H9 (cell line): ENCODE data around the gene JKAMP. TPM values are rescaled to one million over a fixed set of nuclear protein-coding genes. Genes with fewer than 3 reads are reported as not detected.

ENCODE experiments used
- DNase-seq: peaks from one replicate; pipeline ENCODE4 v3.0.0-alpha.2; 2017
- H2AFZ ChIP-seq: one replicate; pipeline ENCODE4 v1.6.1; 2013; ENCODE audit warnings: mild to moderate bottlenecking, low read length, control low read depth, moderate library complexity
- H2AK5ac ChIP-seq: 2 replicates; pipeline ENCODE4 v1.6.1; 2013; ENCODE audit warnings: low read length, control low read depth, mixed read lengths; ENCODE audit not compliant: insufficient read length
- H2BK120ac ChIP-seq: one replicate; pipeline ENCODE4 v1.6.1; 2013; ENCODE audit warnings: low read depth, mild to moderate bottlenecking, low read length, control low read depth, inconsistent platforms; ENCODE audit not compliant: poor library complexity, severe bottlenecking
- H2BK12ac ChIP-seq: 2 replicates; pipeline ENCODE4 v1.6.1; 2013; ENCODE audit warnings: low read length, control low read depth, mixed read lengths, low read depth; ENCODE audit not compliant: insufficient read length
- H2BK15ac ChIP-seq: 2 replicates; pipeline ENCODE4 v1.6.1; 2013; ENCODE audit warnings: low read depth, low read length, control low read depth
- H2BK20ac ChIP-seq: one replicate; pipeline ENCODE4 v1.6.1; 2013; ENCODE audit warnings: low read depth, mild to moderate bottlenecking, low read length, control low read depth, inconsistent platforms; ENCODE audit not compliant: poor library complexity, severe bottlenecking
- H2BK5ac ChIP-seq: 2 replicates; pipeline ENCODE4 v1.6.1; 2013; ENCODE audit warnings: low read length, control low read depth, mixed read lengths; ENCODE audit not compliant: insufficient read length
- H3K14ac ChIP-seq: 2 replicates; pipeline ENCODE4 v1.6.1; 2013; ENCODE audit warnings: low read length, control low read depth; ENCODE audit not compliant: insufficient read depth
- H3K18ac ChIP-seq: 2 replicates; pipeline ENCODE4 v1.6.1; 2013; ENCODE audit warnings: low read depth, mild to moderate bottlenecking, mixed read lengths, low read length, control low read depth; ENCODE audit not compliant: insufficient read length
- H3K23ac ChIP-seq: 2 replicates; pipeline ENCODE4 v1.6.1; 2013; ENCODE audit warnings: low read length, control low read depth, mixed read lengths, low read depth; ENCODE audit not compliant: insufficient read length
- H3K23me2 ChIP-seq: 2 replicates; pipeline ENCODE4 v1.6.1; 2013; ENCODE audit warnings: low read depth, mild to moderate bottlenecking, mixed read lengths, low read length, control low read depth; ENCODE audit not compliant: insufficient read length, poor library complexity, severe bottlenecking
- H3K27ac ChIP-seq: 2 replicates; pipeline ENCODE4 v1.5.1; 2013; ENCODE audit warnings: low read length, control low read depth, mixed read lengths, low read depth; ENCODE audit not compliant: insufficient read length
- H3K27me3 ChIP-seq: 2 replicates; pipeline ENCODE4 v1.6.1; 2013; ENCODE audit warnings: low read length, control low read depth, inconsistent platforms; ENCODE audit not compliant: insufficient read depth
- H3K4ac ChIP-seq: 2 replicates; pipeline ENCODE4 v1.6.1; 2013; ENCODE audit warnings: low read depth, mild to moderate bottlenecking, control low read depth, inconsistent platforms, low read length, moderate library complexity
- H3K4me1 ChIP-seq: 2 replicates; pipeline ENCODE4 v1.6.1; 2013; ENCODE audit warnings: low read length, control low read depth, inconsistent platforms; ENCODE audit not compliant: insufficient read depth
- H3K4me2 ChIP-seq: 2 replicates; pipeline ENCODE4 v1.6.1; 2013; ENCODE audit warnings: low read length, control low read depth, mixed read lengths; ENCODE audit not compliant: insufficient read length, insufficient read depth
- H3K56ac ChIP-seq: 2 replicates; pipeline ENCODE4 v1.6.1; 2013; ENCODE audit warnings: low read depth, mild to moderate bottlenecking, mixed read lengths, low read length, control low read depth; ENCODE audit not compliant: insufficient read length
- H3K79me1 ChIP-seq: 2 replicates; pipeline ENCODE4 v1.6.1; 2013; ENCODE audit warnings: low read depth, mild to moderate bottlenecking, moderate library complexity, low read length, control low read depth, inconsistent platforms; ENCODE audit not compliant: insufficient read depth, poor library complexity, severe bottlenecking
- H3K79me2 ChIP-seq: 2 replicates; pipeline ENCODE4 v1.6.1; 2013; ENCODE audit warnings: low read length, control low read depth, inconsistent platforms; ENCODE audit not compliant: insufficient read depth
- H3K9ac ChIP-seq: 2 replicates; pipeline ENCODE4 v1.6.1; 2013; ENCODE audit warnings: low read length, control low read depth, mixed read lengths; ENCODE audit not compliant: insufficient read length; ENCODE audit errors: extremely low read depth
- H3K9me3 ChIP-seq: one replicate; pipeline ENCODE4 v1.6.1; 2013; ENCODE audit warnings: low read depth, low read length, inconsistent platforms; ENCODE audit not compliant: control insufficient read depth
- H3T11ph ChIP-seq: one replicate; pipeline ENCODE4 v1.6.1; 2013; ENCODE audit warnings: mild to moderate bottlenecking, low read length, control low read depth, inconsistent platforms
- H4K20me1 ChIP-seq: one replicate; pipeline ENCODE4 v1.6.1; 2013; ENCODE audit not compliant: control insufficient read depth, insufficient read length, insufficient read depth
- H4K5ac ChIP-seq: 2 replicates; pipeline ENCODE4 v1.6.1; 2013; ENCODE audit warnings: low read depth, mild to moderate bottlenecking, mixed read lengths, low read length, control low read depth; ENCODE audit not compliant: insufficient read length
- H4K8ac ChIP-seq: replicated peaks from 2 replicates; pipeline ENCODE4 v1.6.1; 2013; ENCODE audit warnings: low read length, control low read depth, mixed read lengths, low read depth; ENCODE audit not compliant: insufficient read length
- H4K91ac ChIP-seq: 2 replicates; pipeline ENCODE4 v1.6.1; 2013; ENCODE audit warnings: low read depth, mild to moderate bottlenecking, moderate library complexity, mixed read lengths, low read length, control low read depth; ENCODE audit not compliant: insufficient read length
- H3K27ac Mint-ChIP-seq, 3 experiments: 2 replicates in 2 of 3; 3 replicates in 1 of 3; pipeline ENCODE4 v1.8.0; 2020 to 2021; ENCODE audit warnings: mixed read lengths in 3 of 3, mild to moderate bottlenecking in 1 of 3, moderate library complexity in 1 of 3
- H3K27me3 Mint-ChIP-seq: 2 replicates; pipeline ENCODE4 v1.8.0; 2021; ENCODE audit warnings: low read depth, mild to moderate bottlenecking, moderate library complexity, mixed read lengths
- H3K36me3 Mint-ChIP-seq, 3 experiments: 2 replicates in 2 of 3; 3 replicates in 1 of 3; pipeline ENCODE4 v1.8.0; 2020 to 2021; ENCODE audit warnings: low read depth in 3 of 3, mixed read lengths in 3 of 3; ENCODE audit not compliant: insufficient read depth in 1 of 3
- H3K4me1 Mint-ChIP-seq, 2 experiments: 2 replicates each; pipeline ENCODE4 v1.8.0; 2020; ENCODE audit warnings: mixed read lengths in 2 of 2
- H3K4me3 Mint-ChIP-seq, 2 experiments: 2 replicates in 1 of 2; 3 replicates in 1 of 2; pipeline ENCODE4 v1.8.0; 2020 to 2021; ENCODE audit warnings: mild to moderate bottlenecking in 2 of 2, mixed read lengths in 2 of 2, moderate library complexity in 1 of 2
- H3K9me3 Mint-ChIP-seq, 2 experiments: 2 replicates in 1 of 2; 3 replicates in 1 of 2; pipeline ENCODE4 v1.8.0; 2020; ENCODE audit warnings: mild to moderate bottlenecking in 2 of 2, mixed read lengths in 2 of 2, moderate library complexity in 1 of 2
- CTCF ChIP-seq: fragments of 200-600 bp; sonication (generic); conservative IDR thresholded peaks from 3 replicates; pipeline ENCODE4 v1.8.0; 2021; ENCODE audit warnings: antibody characterized with exemption, mild to moderate bottlenecking
- WGBS: extraction: QIAGEN DNeasy Blood & Tissue Kit; methylation state at CpG from one replicate; pipeline ENCODE4 v1.1.7; 2013; ENCODE audit warnings: missing lambda C conversion rate, low lambda C conversion rate, mixed read lengths; ENCODE audit not compliant: insufficient read length; ENCODE audit errors: extremely low coverage; 5-methylcytosine and 5-hydroxymethylcytosine counted together
- total RNA-seq: library from RNA; stranded (reverse); gene quantifications from 2 replicates; pipeline ENCODE4 v1.2.1, GENCODE V29; 2021

JKAMP gene
- total RNA-seq, 1 experiment from 2014 or later, result 33.8 TPM

GRCh38 chr14:59484639-59485175, 390 bp downstream of the JKAMP start:
- Mint-ChIP-seq H3K4me1 (peaks cover 18 to 20% of the 10 kb centered on the region in 2 experiments), H3K9me3 (no peaks in the 10 kb centered on the region), H3K27ac (peak overlapping the region; percentile 94 to 98 (median 97)), H3K27me3 (no peaks in the 10 kb centered on the region), H3K4me3 (peak overlapping the region; percentile 83 to 97), H3K36me3 (peaks cover 16 to 22% (median 21%) of the 10 kb centered on the region in 3 experiments)
- no peak overlapping the region for H3K23ac ChIP-seq
- H2AK5ac ChIP-seq, result no peak overlapping the region
- no peaks in the 10 kb centered on the region for H4K20me1 ChIP-seq
- no peak overlapping the region for H2BK120ac ChIP-seq
- no peak overlapping the region for H2BK5ac ChIP-seq
- H3K14ac ChIP-seq, result peak overlapping the region; percentile 65; the same call in 1 of the 2 replicates
- H4K5ac ChIP-seq, result no peak overlapping the region
- DNase-seq, result no peak
- no peak overlapping the region for H2BK20ac ChIP-seq
- peaks cover 4% of the 10 kb centered on the region for H3K23me2 ChIP-seq
- no peak overlapping the region for H2BK12ac ChIP-seq
- no peaks in the 10 kb centered on the region for H3K9me3 ChIP-seq
- no peaks in the 10 kb centered on the region for H3K79me1 ChIP-seq
- no peak overlapping the region for H4K91ac ChIP-seq
- peak overlapping the region; percentile 91 for H3K9ac ChIP-seq
- no peak overlapping the region for H3K56ac ChIP-seq
- peak overlapping the region; percentile 95 for H2AFZ ChIP-seq
- no peaks in the 10 kb centered on the region; the same call in 1 of the 2 replicates for H3K27me3 ChIP-seq
- H3K4me1 ChIP-seq, result no peaks in the 10 kb centered on the region
- no peak overlapping the region for H3T11ph ChIP-seq
- no peak overlapping the region for H3K4ac ChIP-seq
- H3K4me2 ChIP-seq, result peak overlapping the region; percentile 85
- H4K8ac ChIP-seq, result no peak overlapping the region
- TF ChIP-seq CTCF, result no peak
- H3K27ac ChIP-seq, result peak overlapping the region; percentile 65
- peak overlapping the region; percentile 41 for H3K18ac ChIP-seq
- peaks cover 2% of the 10 kb centered on the region; the same call in 1 of the 2 replicates for H3K79me2 ChIP-seq
- whole genome bisulfite sequencing, result no CpG with 5 or more reads among the region's 32 CpGs
- H2BK15ac ChIP-seq, result no peak overlapping the region
